ENCODE measurements around the gene SPIN1.

Gene SPIN1

DNA sequence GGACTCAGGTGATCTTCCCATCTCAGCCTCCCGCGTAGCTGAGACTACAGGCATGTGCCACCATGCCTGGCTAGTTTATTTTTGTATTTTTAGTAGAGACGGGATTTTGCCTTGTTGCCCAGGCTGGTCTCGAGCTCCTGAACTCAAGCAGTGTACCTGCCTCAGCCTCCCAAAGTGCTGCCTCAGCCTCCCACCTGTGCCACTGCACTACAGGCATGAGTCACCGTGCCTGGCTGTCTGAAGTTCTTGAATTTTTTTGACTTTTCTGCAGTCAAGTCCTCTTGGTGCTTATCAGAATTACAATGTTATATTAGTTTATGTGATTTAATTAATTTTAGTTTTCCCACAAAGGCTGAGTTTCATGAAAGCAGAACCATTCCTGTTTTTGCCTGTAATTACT, 9.8 kb downstream of the SPIN1 start:
- Histone ChIP-seq H3K36me3 (ENCODE audit: insufficient read depth, low read length) (no peaks in the 10 kb centered on the region), H3K9ac (ENCODE audit: low read depth, low read length) (no peak overlapping the region), H3K9me3 (ENCODE audit: control insufficient read depth, insufficient read depth, low read length) (no peaks in the 10 kb centered on the region), H3K4me1 (ENCODE audit: insufficient read depth, low read length) (peaks cover 7% of the 10 kb centered on the region)

DNA sequence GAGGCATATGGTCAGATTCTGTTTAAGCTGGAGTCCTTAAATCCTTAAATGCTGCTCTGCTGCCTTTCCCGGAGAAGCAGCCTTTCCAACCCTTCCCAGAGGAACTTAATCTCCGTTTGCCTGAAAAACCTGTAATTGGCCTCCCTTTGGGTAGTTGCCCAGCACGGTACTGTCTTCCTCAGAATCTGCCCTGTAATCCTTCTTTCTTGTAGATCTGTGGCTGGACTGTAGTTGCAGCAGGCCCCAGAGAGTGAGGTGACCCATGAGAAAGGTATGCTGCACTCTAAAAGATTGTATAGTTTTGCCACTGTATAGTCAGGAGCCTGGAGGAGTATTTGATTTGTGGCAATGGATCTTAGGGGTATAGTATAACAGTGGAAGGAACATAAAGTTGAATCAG, 11.7 kb downstream of the SPIN1 start:
- H3K9me3 ChIP-seq (ENCODE audit: control insufficient read depth, insufficient read depth, low read length): no peaks in the 10 kb centered on the region
- H3K4me1 ChIP-seq (ENCODE audit: insufficient read depth, low read length): peaks cover 7% of the 10 kb centered on the region; the same call in 1 of the 2 replicates
- no peak overlapping the region for H3K9ac ChIP-seq (ENCODE audit: low read depth, low read length)
- H3K36me3 ChIP-seq (ENCODE audit: insufficient read depth, low read length): no peaks in the 10 kb centered on the region

DNA sequence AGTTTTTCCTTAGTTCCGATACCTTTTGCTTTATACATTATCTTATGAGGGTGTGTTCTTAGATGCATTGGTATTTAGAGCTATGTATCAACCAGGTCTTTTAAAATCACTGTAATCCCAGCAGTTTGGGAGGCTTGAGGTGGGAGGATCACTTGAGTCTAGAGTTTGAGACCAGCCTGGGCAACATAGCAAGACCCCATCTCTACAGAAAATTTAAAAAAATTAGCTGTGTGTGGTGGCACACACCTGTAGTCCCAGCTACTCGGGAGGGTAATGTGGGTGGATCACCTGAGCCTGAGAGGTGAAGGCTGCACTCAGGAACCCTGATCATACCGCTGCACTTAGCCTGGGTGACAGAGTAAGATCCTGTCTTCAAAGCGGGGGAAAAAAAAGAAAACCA, 15.1 kb downstream of the SPIN1 start:
- peaks cover 7% of the 10 kb centered on the region; the same call in 1 of the 2 replicates for H3K4me1 ChIP-seq (ENCODE audit: insufficient read depth, low read length)
- no peak overlapping the region for H3K9ac ChIP-seq (ENCODE audit: low read depth, low read length)
- H3K9me3 ChIP-seq (ENCODE audit: control insufficient read depth, insufficient read depth, low read length): no peaks in the 10 kb centered on the region
- no peaks in the 10 kb centered on the region for H3K36me3 ChIP-seq (ENCODE audit: insufficient read depth, low read length)

DNA sequence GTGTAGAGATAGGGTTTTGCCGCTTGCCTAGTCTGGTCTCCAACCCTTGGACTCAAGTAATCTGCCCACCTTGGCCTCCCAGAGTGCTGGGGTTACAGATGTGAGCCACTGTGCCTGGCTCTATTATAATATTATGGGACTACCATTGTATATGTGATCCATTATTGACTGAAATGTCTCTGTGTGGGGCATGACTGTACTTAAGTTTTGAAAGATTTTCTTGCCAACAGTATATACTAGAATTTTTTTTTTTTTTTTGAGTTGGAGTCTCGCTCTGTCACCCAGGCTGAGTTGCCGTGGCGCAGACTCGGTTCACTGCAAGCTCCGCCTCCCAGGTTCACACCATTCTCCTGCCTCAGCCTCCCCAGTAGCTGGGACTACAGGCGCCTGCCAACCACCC, 17.8 kb downstream of the SPIN1 start:
- Histone ChIP-seq H3K4me1 (ENCODE audit: insufficient read depth, low read length) (no peaks in the 10 kb centered on the region), H3K36me3 (ENCODE audit: insufficient read depth, low read length) (peaks cover 5% of the 10 kb centered on the region; the same call in 1 of the 2 replicates), H3K9me3 (ENCODE audit: control insufficient read depth, insufficient read depth, low read length) (no peaks in the 10 kb centered on the region), H3K9ac (ENCODE audit: low read depth, low read length) (no peak overlapping the region)

DNA sequence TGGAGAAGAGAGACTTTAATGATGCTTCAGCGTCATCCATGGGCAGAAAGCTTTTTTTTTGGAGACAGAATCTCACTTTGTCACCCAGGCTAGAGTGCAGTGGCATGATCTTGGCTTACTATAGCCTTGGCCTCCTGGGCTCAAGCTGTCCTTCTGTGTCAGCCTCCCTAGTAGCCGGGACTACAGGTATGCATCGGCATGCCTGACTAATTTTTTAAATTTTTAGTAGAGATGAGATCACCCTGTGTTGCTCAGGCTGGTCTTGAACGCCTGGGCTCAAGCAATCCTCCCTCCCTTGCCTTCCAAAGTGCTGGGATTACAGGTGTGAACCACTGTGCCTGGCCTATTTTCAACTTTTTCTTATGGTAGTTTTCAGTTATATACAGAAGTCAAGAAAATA, 23.2 kb downstream of the SPIN1 start:
- H3K36me3 ChIP-seq (ENCODE audit: insufficient read depth, low read length): peaks cover 8% of the 10 kb centered on the region
- H3K4me1 ChIP-seq (ENCODE audit: insufficient read depth, low read length): no peaks in the 10 kb centered on the region
- peaks cover 25% of the 10 kb centered on the region for H3K9me3 ChIP-seq (ENCODE audit: control insufficient read depth, insufficient read depth, low read length)
- no peak overlapping the region for H3K9ac ChIP-seq (ENCODE audit: low read depth, low read length)

DNA sequence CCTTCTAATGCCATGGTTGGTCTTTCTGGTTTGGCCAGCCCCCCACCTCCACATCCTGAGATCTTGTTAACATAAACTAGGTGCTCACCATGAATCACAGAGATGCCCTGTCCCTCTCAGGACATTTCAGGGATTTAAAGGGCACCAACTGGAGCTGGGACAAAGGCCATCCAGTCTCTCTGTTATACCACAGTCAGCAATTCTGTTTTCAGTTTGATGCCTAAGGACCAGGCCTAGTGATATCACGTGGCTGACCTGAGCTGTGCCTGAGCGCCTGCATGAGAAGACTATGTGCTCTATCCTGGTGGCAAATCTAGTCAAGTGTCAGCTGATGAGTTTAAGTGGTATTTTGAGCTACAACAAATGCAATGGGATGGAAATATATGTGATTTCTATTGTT, 26.1 kb downstream of the SPIN1 start:
- peaks cover 34% of the 10 kb centered on the region for H3K9me3 ChIP-seq (ENCODE audit: control insufficient read depth, insufficient read depth, low read length)
- no peak overlapping the region for H3K9ac ChIP-seq (ENCODE audit: low read depth, low read length)
- H3K36me3 ChIP-seq (ENCODE audit: insufficient read depth, low read length): peaks cover 8% of the 10 kb centered on the region
- peaks cover 6% of the 10 kb centered on the region for H3K4me1 ChIP-seq (ENCODE audit: insufficient read depth, low read length)

DNA sequence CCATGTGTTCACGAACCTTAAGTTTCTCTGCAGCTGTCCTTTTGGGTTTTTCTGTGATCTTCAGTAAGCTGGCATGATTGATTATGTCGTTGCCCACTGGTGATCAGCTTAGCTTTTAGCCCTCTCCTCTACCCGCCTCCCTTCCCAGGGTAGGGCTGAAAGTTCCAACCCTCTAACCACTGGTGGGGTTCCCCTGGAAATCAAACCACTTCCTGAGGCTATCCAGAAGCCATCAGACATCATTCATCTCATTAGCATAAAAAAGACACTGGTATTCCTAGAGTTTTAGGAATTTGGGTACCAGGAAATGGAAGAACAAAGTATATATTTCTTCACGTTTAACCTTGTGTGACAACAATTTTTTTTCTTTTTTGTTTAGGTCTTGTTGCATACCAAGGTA, 29.8 kb downstream of the SPIN1 start:
- Histone ChIP-seq H3K4me1 (ENCODE audit: insufficient read depth, low read length) (peaks cover 6% of the 10 kb centered on the region), H3K9ac (ENCODE audit: low read depth, low read length) (no peak overlapping the region), H3K9me3 (ENCODE audit: control insufficient read depth, insufficient read depth, low read length) (peaks cover 46% of the 10 kb centered on the region), H3K36me3 (ENCODE audit: insufficient read depth, low read length) (peaks cover 14% of the 10 kb centered on the region)

DNA sequence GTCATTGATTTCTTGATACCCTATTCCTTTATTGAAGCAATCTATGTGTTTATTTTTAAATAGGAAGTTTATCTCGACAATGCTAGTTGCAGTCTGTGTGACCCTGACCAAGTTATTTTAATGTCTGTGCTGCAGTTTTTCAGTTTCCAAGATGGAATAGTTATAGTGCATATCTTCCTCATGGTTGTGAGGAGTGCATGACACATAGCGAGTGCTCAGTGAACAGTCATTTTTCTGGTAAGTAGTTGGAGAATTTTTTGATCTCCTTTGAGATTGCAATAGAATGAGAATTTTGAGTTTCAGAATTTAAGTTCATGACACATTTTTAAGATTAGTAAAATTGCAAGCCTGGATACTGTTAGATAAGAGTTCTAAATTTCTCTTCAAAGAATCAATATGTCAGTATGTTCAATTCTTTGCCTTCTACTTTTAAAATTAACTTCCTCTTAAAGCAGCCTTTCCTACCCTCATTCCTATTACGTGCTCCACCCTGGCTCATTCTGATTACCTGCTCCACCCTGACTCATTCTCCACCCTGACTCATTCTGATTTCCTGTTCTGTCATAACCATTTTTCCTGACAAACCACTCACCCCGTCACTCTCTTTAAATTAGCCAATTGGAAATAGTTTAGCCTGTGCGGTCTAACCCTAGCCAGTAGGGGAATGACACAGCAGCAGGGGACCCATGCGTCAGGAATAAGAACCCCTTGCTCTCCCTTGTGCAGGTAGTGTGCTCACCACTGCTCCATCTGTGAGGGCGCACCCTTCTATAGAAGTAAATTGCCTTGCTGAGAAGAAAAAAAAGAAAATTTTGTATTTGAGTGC, 30.7 kb downstream of the SPIN1 start:
- H3K9ac ChIP-seq (ENCODE audit: low read depth, low read length): no peak overlapping the region
- peaks cover 6% of the 10 kb centered on the region for H3K4me1 ChIP-seq (ENCODE audit: insufficient read depth, low read length)
- peaks cover 37% of the 10 kb centered on the region for H3K9me3 ChIP-seq (ENCODE audit: control insufficient read depth, insufficient read depth, low read length)
- peaks cover 14% of the 10 kb centered on the region for H3K36me3 ChIP-seq (ENCODE audit: insufficient read depth, low read length)

DNA sequence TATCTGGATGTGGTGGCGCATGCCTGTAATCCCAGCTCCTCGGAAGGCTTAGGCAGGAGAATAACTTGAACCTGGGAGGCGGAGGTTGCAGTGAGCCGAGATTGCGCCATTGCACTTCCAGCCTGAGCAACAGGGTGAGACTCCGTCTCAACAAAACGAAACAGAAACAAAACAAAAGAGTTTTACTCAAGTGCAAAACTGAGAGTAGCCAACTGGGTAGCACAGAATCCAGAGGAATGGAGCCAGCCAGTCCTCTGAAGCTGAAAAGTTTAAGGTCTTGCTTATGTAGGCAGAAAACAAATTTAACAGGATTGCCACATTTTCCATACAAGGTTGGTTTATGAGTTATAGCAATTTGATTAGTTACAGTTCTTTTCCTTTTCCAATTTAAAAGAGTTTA, 32.0 kb downstream of the SPIN1 start:
- Histone ChIP-seq H3K9me3 (ENCODE audit: control insufficient read depth, insufficient read depth, low read length) (peaks cover 29% of the 10 kb centered on the region), H3K9ac (ENCODE audit: low read depth, low read length) (no peak overlapping the region), H3K4me1 (ENCODE audit: insufficient read depth, low read length) (peaks cover 6% of the 10 kb centered on the region), H3K36me3 (ENCODE audit: insufficient read depth, low read length) (peaks cover 17% of the 10 kb centered on the region)

DNA sequence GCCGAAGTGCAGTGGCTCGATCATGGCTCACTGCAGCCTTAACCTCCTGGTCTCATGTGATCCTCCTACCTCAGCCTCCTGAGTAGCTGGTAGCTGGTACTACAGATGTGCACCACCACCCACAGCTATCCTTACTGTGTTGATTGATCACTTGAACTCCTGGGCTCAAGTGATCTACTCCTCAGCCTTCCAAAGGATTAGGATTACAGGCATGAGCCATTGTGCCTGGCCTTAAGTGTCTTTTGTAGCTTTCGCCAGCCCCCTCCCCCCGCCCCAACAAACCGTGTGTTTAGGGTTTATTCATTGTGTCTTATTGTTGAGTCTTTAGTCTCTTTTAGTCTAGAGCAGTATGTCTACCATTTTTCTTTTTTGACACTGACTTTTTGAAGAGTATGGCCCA, 33.1 kb downstream of the SPIN1 start:
- H3K9me3 ChIP-seq (ENCODE audit: control insufficient read depth, insufficient read depth, low read length): peaks cover 29% of the 10 kb centered on the region
- H3K36me3 ChIP-seq (ENCODE audit: insufficient read depth, low read length): peaks cover 17% of the 10 kb centered on the region
- no peak overlapping the region for H3K9ac ChIP-seq (ENCODE audit: low read depth, low read length)
- peaks cover 6% of the 10 kb centered on the region for H3K4me1 ChIP-seq (ENCODE audit: insufficient read depth, low read length)

DNA sequence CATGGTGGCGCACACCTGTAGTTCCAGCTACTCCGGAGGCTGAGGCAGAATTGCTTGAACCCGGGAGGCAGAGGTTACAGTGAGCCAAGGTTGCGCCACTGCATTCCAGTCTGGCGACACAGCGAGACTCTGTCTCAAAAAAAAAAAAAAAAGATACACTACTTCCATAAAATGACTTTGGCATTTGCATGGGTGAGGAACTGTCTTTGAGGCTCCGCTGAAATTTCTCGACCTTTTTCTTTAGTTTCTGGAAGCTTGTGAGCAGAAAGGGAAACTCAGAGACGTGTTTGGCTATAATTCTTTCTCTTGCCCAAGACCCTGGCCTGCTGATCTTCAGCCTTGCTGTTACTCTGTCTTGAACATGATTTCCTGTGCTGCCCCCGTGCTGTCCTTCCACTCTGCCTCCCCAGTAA, 37.3 kb downstream of the SPIN1 start:
- Histone ChIP-seq H3K36me3 (ENCODE audit: insufficient read depth, low read length) (peaks cover 12% of the 10 kb centered on the region), H3K4me1 (ENCODE audit: insufficient read depth, low read length) (0 out of 2 replicates have a peak, but pooled peaks cover 4% of the 10 kb centered on the region), H3K9ac (ENCODE audit: low read depth, low read length) (no peak overlapping the region), H3K9me3 (ENCODE audit: control insufficient read depth, insufficient read depth, low read length) (peaks cover 8% of the 10 kb centered on the region)

DNA sequence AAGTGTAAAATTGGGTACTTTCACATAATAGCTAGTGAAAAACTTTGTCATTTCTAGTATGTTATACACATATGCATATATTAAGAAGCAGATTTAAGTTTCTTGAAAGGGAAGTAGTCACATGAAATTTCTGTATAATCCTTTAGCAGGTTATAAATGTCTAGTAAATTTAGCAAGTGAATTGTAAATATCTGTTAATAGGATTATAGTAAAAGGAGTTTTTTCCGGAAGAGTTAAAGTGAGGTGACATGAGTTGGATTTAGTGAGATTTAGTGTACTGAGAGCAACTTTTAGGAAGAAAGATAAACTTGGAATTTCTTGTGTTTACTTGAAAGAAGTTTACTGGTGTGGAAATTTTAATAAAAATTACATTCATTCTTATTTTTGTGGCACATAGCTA, 38.4 kb downstream of the SPIN1 start:
- Histone ChIP-seq H3K9ac (ENCODE audit: low read depth, low read length) (no peak overlapping the region), H3K4me1 (ENCODE audit: insufficient read depth, low read length) (0 out of 2 replicates have a peak, but pooled peaks cover 4% of the 10 kb centered on the region), H3K36me3 (ENCODE audit: insufficient read depth, low read length) (peaks cover 3% of the 10 kb centered on the region; the same call in 1 of the 2 replicates), H3K9me3 (ENCODE audit: control insufficient read depth, insufficient read depth, low read length) (no peaks in the 10 kb centered on the region)

DNA sequence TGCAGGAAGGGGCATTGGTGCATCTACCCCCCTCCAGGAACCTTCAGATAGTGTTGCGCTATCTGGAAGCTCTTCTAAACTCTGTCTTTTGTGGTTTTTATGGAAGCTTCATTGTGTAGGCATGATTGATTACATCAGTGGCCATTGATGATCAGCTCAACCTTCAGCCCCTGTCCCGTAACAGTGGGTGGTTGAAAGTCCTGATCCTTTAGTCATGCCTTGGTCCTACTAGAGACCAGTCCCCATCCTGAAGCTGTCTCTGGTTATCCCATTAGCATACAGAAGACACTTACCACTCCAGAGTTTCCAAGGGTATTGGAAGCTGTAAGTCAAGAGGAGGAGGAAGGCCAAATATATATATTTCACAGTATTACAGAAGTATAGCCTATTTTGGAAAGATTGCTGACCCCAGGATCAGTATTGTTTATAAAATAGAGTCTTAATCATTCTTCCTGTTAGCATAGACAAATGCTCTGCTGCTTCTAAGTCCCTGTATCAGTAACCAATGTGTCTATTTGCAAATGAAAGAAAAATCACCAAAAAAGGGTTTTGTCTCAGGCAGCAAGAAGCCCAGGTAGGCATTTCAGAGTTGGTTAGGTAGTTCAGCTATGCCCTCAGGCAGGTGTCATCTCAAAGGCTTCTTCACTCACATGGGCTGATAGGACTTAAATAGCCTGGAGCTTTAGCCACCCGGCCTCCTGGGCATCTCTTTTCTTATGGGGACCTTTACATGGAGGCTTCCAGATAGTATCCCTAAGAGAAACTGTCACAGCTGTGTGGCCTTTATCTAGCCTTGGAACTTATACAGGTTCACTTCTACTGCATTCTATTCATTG, 41.6 kb downstream of the SPIN1 start:
- H3K36me3 ChIP-seq (ENCODE audit: insufficient read depth, low read length): peaks cover 3% of the 10 kb centered on the region; the same call in 1 of the 2 replicates
- no peaks in the 10 kb centered on the region; the same call in 1 of the 2 replicates for H3K9me3 ChIP-seq (ENCODE audit: control insufficient read depth, insufficient read depth, low read length)
- peaks cover 10% of the 10 kb centered on the region; the same call in 1 of the 2 replicates for H3K4me1 ChIP-seq (ENCODE audit: insufficient read depth, low read length)
- no peak overlapping the region for H3K9ac ChIP-seq (ENCODE audit: low read depth, low read length)

DNA sequence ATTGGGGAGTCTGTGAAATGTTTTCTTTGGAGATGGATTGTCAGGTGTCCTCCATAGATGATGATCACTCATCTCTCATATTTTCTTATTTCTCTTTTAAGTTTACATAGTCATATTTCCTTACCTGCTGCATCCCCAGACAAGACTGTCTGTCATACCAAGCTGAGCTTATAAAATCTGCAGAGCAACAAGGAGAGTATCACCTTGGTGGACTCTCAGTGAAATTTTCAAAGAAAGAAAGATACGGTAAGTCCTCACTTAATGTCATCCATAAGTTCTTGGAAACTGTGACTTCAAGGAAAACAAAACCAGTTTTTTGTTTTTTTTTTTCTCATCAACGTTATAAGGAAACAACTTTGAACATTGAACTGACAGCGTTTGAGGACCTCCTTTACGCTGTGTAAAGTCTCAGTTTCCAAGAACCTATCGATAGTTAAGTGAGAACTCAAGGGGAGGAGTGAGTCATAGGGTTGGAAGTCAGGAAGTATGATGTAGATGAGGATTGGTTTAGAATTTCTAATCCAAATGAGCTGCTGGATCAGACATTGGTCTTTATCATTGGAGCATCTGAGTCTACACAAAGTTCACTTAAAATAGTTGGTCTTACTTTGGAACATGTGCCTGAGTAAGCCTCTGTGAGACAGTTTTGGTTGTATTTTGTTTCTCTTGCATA, 45.5 kb downstream of the SPIN1 start:
- Histone ChIP-seq H3K4me1 (ENCODE audit: insufficient read depth, low read length) (peaks cover 10% of the 10 kb centered on the region; the same call in 1 of the 2 replicates), H3K9ac (ENCODE audit: low read depth, low read length) (no peak overlapping the region), H3K36me3 (ENCODE audit: insufficient read depth, low read length) (peaks cover 6% of the 10 kb centered on the region), H3K9me3 (ENCODE audit: control insufficient read depth, insufficient read depth, low read length) (no peaks in the 10 kb centered on the region; the same call in 1 of the 2 replicates)
